GM23248 (cell line): ENCODE results near the gene GM2A. TPM values are rescaled to one million over a fixed set of nuclear protein-coding genes. Genes with fewer than 3 reads are reported as not detected.
A peak's percentile ranks its signal among the peaks of the same experiment; 100 is the strongest.

Experiments used
- DNase-seq: peaks from one replicate; pipeline ENCODE4 v3.0.0-alpha.2; 2015
- H2AFZ ChIP-seq: fragments of 200-600 bp; sonication (generic); 2 replicates; pipeline ENCODE4 v1.6.1; 2016; ENCODE audit warnings: antibody characterized with exemption
- H3F3A ChIP-seq: fragments of 200-600 bp; sonication (generic); 2 replicates; pipeline ENCODE4 v1.6.1; 2016; ENCODE audit warnings: mild to moderate bottlenecking, antibody characterized with exemption, mixed run types; ENCODE audit not compliant: insufficient read depth
- H3K27ac ChIP-seq: fragments of 200-600 bp; sonication (generic); 2 replicates; pipeline ENCODE4 v1.5.1; 2016; ENCODE audit warnings: mild to moderate bottlenecking
- H3K27me3 ChIP-seq: fragments of 200-600 bp; sonication (generic); replicated peaks from 2 replicates; pipeline ENCODE4 v1.6.1; 2016; ENCODE audit warnings: mild to moderate bottlenecking; ENCODE audit not compliant: insufficient read depth
- H3K36me3 ChIP-seq: fragments of 200-600 bp; sonication (generic); 2 replicates; pipeline ENCODE4 v1.6.1; 2016; ENCODE audit warnings: low read depth, mild to moderate bottlenecking
- H3K4me1 ChIP-seq: fragments of 200-600 bp; sonication (generic); 2 replicates; pipeline ENCODE4 v1.6.1; 2016; ENCODE audit warnings: mild to moderate bottlenecking; ENCODE audit not compliant: insufficient read depth
- H3K4me2 ChIP-seq: fragments of 200-600 bp; sonication (generic); one replicate; pipeline ENCODE4 v1.6.1; 2016; ENCODE audit warnings: mild to moderate bottlenecking; ENCODE audit not compliant: unreplicated experiment
- H3K4me3 ChIP-seq: fragments of 200-600 bp; sonication (generic); 2 replicates; pipeline ENCODE4 v1.5.1; 2016; ENCODE audit warnings: mild to moderate bottlenecking
- H3K79me2 ChIP-seq: fragments of 200-600 bp; sonication (generic); 2 replicates; pipeline ENCODE4 v1.6.1; 2016; ENCODE audit warnings: mild to moderate bottlenecking; ENCODE audit not compliant: insufficient read depth
- H3K9ac ChIP-seq: fragments of 200-600 bp; sonication (generic); 2 replicates; pipeline ENCODE4 v1.6.1; 2016; ENCODE audit warnings: mild to moderate bottlenecking
- H3K9me2 ChIP-seq: fragments of 200-600 bp; sonication (generic); 2 replicates; pipeline ENCODE4 v1.6.1; 2016; ENCODE audit warnings: mixed run types, mild to moderate bottlenecking, moderate library complexity; ENCODE audit not compliant: insufficient read depth
- H3K9me3 ChIP-seq: fragments of 200-600 bp; sonication (generic); one replicate; pipeline ENCODE4 v1.6.1; 2017; ENCODE audit warnings: low read depth
- H4K20me1 ChIP-seq: fragments of 200-600 bp; sonication (generic); 2 replicates; pipeline ENCODE4 v1.6.0; 2016; ENCODE audit not compliant: insufficient read depth
- EZH2 ChIP-seq: fragments of 200-600 bp; sonication (generic); IDR thresholded peaks from 2 replicates; pipeline ENCODE4 v1.6.1; 2018; ENCODE audit warnings: antibody characterized with exemption, mild to moderate bottlenecking; ENCODE audit not compliant: insufficient read depth, poor library complexity, severe bottlenecking
- EZH2phosphoT487 ChIP-seq: fragments of 200-600 bp; sonication (generic); IDR thresholded peaks from 2 replicates; pipeline ENCODE4 v1.6.1; 2018; ENCODE audit warnings: antibody characterized with exemption, moderate library complexity, mild to moderate bottlenecking, low read depth; ENCODE audit not compliant: insufficient read depth
- WGBS, 2 experiments: methylation state at CpG; one replicate each; pipeline ENCODE4 v1.1.6; 2015 to 2017; ENCODE audit warnings: low lambda C conversion rate in 2 of 2, low coverage in 1 of 2; ENCODE audit errors: missing lambda C conversion rate in 2 of 2; 5-methylcytosine and 5-hydroxymethylcytosine counted together
- in situ Hi-C: fragments of 300-500 bp; cut with MboI; formaldehyde crosslinking; loops from 2 replicates; pipeline ENCODE4 v1.15.0; 2020
- polyA plus RNA-seq: library from polyadenylated mRNA; unstranded; fragments of >200 nt; fragmentation: Nextera tagmentation; extraction: Ambion mirVana; gene quantifications from 2 replicates; pipeline ENCODE4 v1.2.1, GENCODE V29; 2016
- total RNA-seq: library from RNA; depleted of rRNA; stranded (reverse); fragments of >200 nt; shearing (Covaris generic); gene quantifications from 2 replicates; pipeline ENCODE4 v1.2.3, GENCODE V29; 2014; rRNA removed

The GM2A gene
- total RNA-seq = 21.1 and 23.5 TPM in 2 replicates
- polyA plus RNA-seq = 10.5 and 11.2 TPM in 2 replicates

GRCh38 chr5:151252762-151253604 lies at the start of gene GM2A:
TSS of gene GM2A (plus strand) at chr5:151253185. CDS start at chr5:151253217, 32 bp downstream.
- peaks cover 11% of the 10 kb centered on the region for H3K4me1 ChIP-seq
- no peaks in the 10 kb centered on the region for H3K9me2 ChIP-seq
- H3K27me3 ChIP-seq = no peaks in the 10 kb centered on the region
- 1% methylated on average over 35 to 52 of the region's 52 CpGs for WGBS, 2 experiments
- TF ChIP-seq EZH2phosphoT487 (no peak), EZH2 (no peak)
- 0 out of 2 replicates have a peak, but pooled peaks cover 3% of the 10 kb centered on the region for H3F3A ChIP-seq
- H3K27ac ChIP-seq = peak within 1 kb of the TSS; percentile 48
- no peaks in the 10 kb centered on the region for H3K36me3 ChIP-seq
- peak within 1 kb of the TSS; percentile 100 for H3K4me2 ChIP-seq
- peaks cover 10% of the 10 kb centered on the region; the same call in 1 of the 2 replicates for H3K79me2 ChIP-seq
- no peaks in the 10 kb centered on the region for H4K20me1 ChIP-seq
- H3K9me3 ChIP-seq = no peaks in the 10 kb centered on the region
- in situ Hi-C loops = no loop called here
- peak within 1 kb of the TSS; percentile 86 for H3K9ac ChIP-seq
- H2AFZ ChIP-seq = peak within 1 kb of the TSS; percentile 100
- peak within 1 kb of the TSS; percentile 99 for H3K4me3 ChIP-seq
- peak; percentile 100 for DNase-seq

- H4K20me1 ChIP-seq = no peaks in the 10 kb centered on the region
- H3K4me1 ChIP-seq = no peaks in the 10 kb centered on the region
- H3K27me3 ChIP-seq = no peaks in the 10 kb centered on the region
- in situ Hi-C loops = no loop called here
- no peak overlapping the region for H3K9ac ChIP-seq
- TF ChIP-seq EZH2phosphoT487 = no peak
- TF ChIP-seq EZH2 = no peak
- H3F3A ChIP-seq = no peaks in the 10 kb centered on the region
- H3K36me3 ChIP-seq = no peaks in the 10 kb centered on the region
- H3K79me2 ChIP-seq = no peaks in the 10 kb centered on the region
- no peak overlapping the region for H2AFZ ChIP-seq
- H3K9me3 ChIP-seq = no peaks in the 10 kb centered on the region
- 76 to 78% methylated on average over 5 of the region's 5 CpGs for WGBS, 2 experiments
- H3K4me3 ChIP-seq = no peak overlapping the region
- no peak for DNase-seq
- H3K4me2 ChIP-seq = no peak overlapping the region
- no peaks in the 10 kb centered on the region for H3K9me2 ChIP-seq
- no peak overlapping the region for H3K27ac ChIP-seq
These were observed 48.9 kb upstream of the GM2A start for GRCh38 chr5:151204051-151204450.

- Histone ChIP-seq H3K9me3 (no peaks in the 10 kb centered on the region), H3K9me2 (no peaks in the 10 kb centered on the region), H3K27me3 (no peaks in the 10 kb centered on the region), H3K4me3 (no peak overlapping the region), H3K4me1 (no peaks in the 10 kb centered on the region), H3F3A (no peaks in the 10 kb centered on the region), H2AFZ (no peak overlapping the region), H3K9ac (no peak overlapping the region), H3K27ac (no peak overlapping the region), H3K4me2 (no peak overlapping the region), H3K79me2 (no peaks in the 10 kb centered on the region), H3K36me3 (no peaks in the 10 kb centered on the region), H4K20me1 (no peaks in the 10 kb centered on the region)
- TF ChIP-seq EZH2phosphoT487 (no peak), EZH2 (no peak)
- WGBS, 2 experiments = 75% methylated on average over 10 of the region's 10 CpGs
- DNase-seq = no peak
- in situ Hi-C loops = no loop called here
These were observed 47.6 kb upstream of the GM2A start for GRCh38 chr5:151205411-151205810.

GRCh38 chr5:151208481-151208914 lies 44.5 kb upstream of the GM2A start:
- Histone ChIP-seq H3K27me3 (no peaks in the 10 kb centered on the region), H3K36me3 (no peaks in the 10 kb centered on the region), H3K9me2 (no peaks in the 10 kb centered on the region), H3K27ac (no peak overlapping the region), H4K20me1 (no peaks in the 10 kb centered on the region), H3K4me3 (no peak overlapping the region), H2AFZ (0 out of 2 replicates have a peak overlapping the region, but pooled peaks have one; percentile 8), H3K4me1 (no peaks in the 10 kb centered on the region), H3K4me2 (no peak overlapping the region), H3F3A (no peaks in the 10 kb centered on the region), H3K9me3 (no peaks in the 10 kb centered on the region), H3K79me2 (no peaks in the 10 kb centered on the region), H3K9ac (no peak overlapping the region)
- no peak for TF ChIP-seq EZH2phosphoT487
- no peak for TF ChIP-seq EZH2
- 12 to 24% methylated on average over 5 of the region's 5 CpGs for WGBS, 2 experiments
- in situ Hi-C loops = no loop called here
- no peak for DNase-seq
